HUES48 (cell line): ENCODE measurements around the gene UTF1.
A peak's percentile ranks its signal among the peaks of the same experiment; 100 is the strongest.
"Not testable (repeated sequence)": the region's sequence is repeated elsewhere in the genome, so short reads cannot be mapped to it uniquely, and the experiment has no call there.

Experiments
- H3K27ac ChIP-seq: one replicate; pipeline ENCODE4 v1.7.0; 2013; ENCODE audit warnings: low read depth, low read length, inconsistent platforms
- H3K27me3 ChIP-seq: 2 replicates; pipeline ENCODE4 v1.6.1; 2013; ENCODE audit warnings: mild to moderate bottlenecking, low read length; ENCODE audit not compliant: control insufficient read depth, insufficient read depth
- H3K36me3 ChIP-seq: 2 replicates; pipeline ENCODE4 v1.6.1; 2013; ENCODE audit warnings: low read length; ENCODE audit not compliant: control insufficient read depth, insufficient read depth
- H3K4me1 ChIP-seq: 2 replicates; pipeline ENCODE4 v1.6.1; 2013; ENCODE audit warnings: mild to moderate bottlenecking, low read length; ENCODE audit not compliant: control insufficient read depth, insufficient read depth
- H3K4me3 ChIP-seq: 2 replicates; pipeline ENCODE4 v1.5.1; 2013; ENCODE audit warnings: mild to moderate bottlenecking, low read depth, low read length
- H3K9ac ChIP-seq: 2 replicates; pipeline ENCODE4 v1.6.1; 2013; ENCODE audit warnings: mild to moderate bottlenecking, low read depth, low read length, moderate library complexity
- H3K9me3 ChIP-seq: 2 replicates; pipeline ENCODE4 v1.6.1; 2013; ENCODE audit warnings: low read length; ENCODE audit not compliant: control insufficient read depth, insufficient read depth

UTF1 gene

GRCh38 chr10:133218891-133219290 is 11.1 kb upstream of the UTF1 start:
- 0 out of 2 replicates have a peak, but pooled peaks cover 5% of the 10 kb centered on the region for H3K36me3 ChIP-seq
- H3K27me3 ChIP-seq = no peaks in the 10 kb centered on the region
- H3K4me3 ChIP-seq = no peak overlapping the region

GRCh38 chr10:133219782-133220181 is 10.2 kb upstream of the UTF1 start:
- no peaks in the 10 kb centered on the region for H3K27me3 ChIP-seq
- peaks cover 8% of the 10 kb centered on the region for H3K4me1 ChIP-seq
- H3K9me3 ChIP-seq = no peaks in the 10 kb centered on the region
- H3K9ac ChIP-seq = no peak overlapping the region
- peak overlapping the region; percentile 47 for H3K4me3 ChIP-seq
- H3K27ac ChIP-seq = no peak overlapping the region
- 0 out of 2 replicates have a peak, but pooled peaks cover 5% of the 10 kb centered on the region for H3K36me3 ChIP-seq

More at GRCh38 chr10:133218891-133219290, 11.1 kb upstream of the UTF1 start:
- Histone ChIP-seq H3K9me3 (no peaks in the 10 kb centered on the region), H3K9ac (no peak overlapping the region), H3K4me1 (peaks cover 8% of the 10 kb centered on the region), H3K27ac (no peak overlapping the region)

GRCh38 chr10:133221331-133221730 is 8.7 kb upstream of the UTF1 start:
- no peak overlapping the region for H3K9ac ChIP-seq
- no peak overlapping the region for H3K27ac ChIP-seq
- peaks cover 11% of the 10 kb centered on the region for H3K4me1 ChIP-seq
- H3K9me3 ChIP-seq = no peaks in the 10 kb centered on the region
- no peaks in the 10 kb centered on the region for H3K27me3 ChIP-seq
- H3K36me3 ChIP-seq = no peaks in the 10 kb centered on the region
- no peak overlapping the region for H3K4me3 ChIP-seq

- H3K27ac ChIP-seq, H3K9me3 ChIP-seq, H3K4me3 ChIP-seq, H3K36me3 ChIP-seq, H3K27me3 ChIP-seq, H3K9ac ChIP-seq: not testable (repeated sequence)
- peaks cover 11% of the 10 kb centered on the region for H3K4me1 ChIP-seq
Observed at GRCh38 chr10:133221756-133222155, 8.3 kb upstream of the UTF1 start.

GRCh38 chr10:133224076-133224475 is 5.9 kb upstream of the UTF1 start:
- no peak overlapping the region for H3K9ac ChIP-seq
- H3K4me3 ChIP-seq = no peak overlapping the region
- peaks cover 10% of the 10 kb centered on the region for H3K4me1 ChIP-seq
- no peak overlapping the region for H3K27ac ChIP-seq
- no peaks in the 10 kb centered on the region for H3K9me3 ChIP-seq
- H3K36me3 ChIP-seq = no peaks in the 10 kb centered on the region
- peaks cover 10% of the 10 kb centered on the region for H3K27me3 ChIP-seq

- Histone ChIP-seq H3K9ac (no peak overlapping the region), H3K9me3 (no peaks in the 10 kb centered on the region), H3K27ac (no peak overlapping the region), H3K4me3 (no peak overlapping the region), H3K36me3 (no peaks in the 10 kb centered on the region), H3K27me3 (peaks cover 15% of the 10 kb centered on the region), H3K4me1 (peaks cover 3% of the 10 kb centered on the region; the same call in 1 of the 2 replicates)
Observed at GRCh38 chr10:133224756-133225372, 5.2 kb upstream of the UTF1 start.

GRCh38 chr10:133225707-133226191 is 4.3 kb upstream of the UTF1 start:
- no peak overlapping the region; the same call in 1 of the 2 replicates for H3K9ac ChIP-seq
- no peaks in the 10 kb centered on the region for H3K9me3 ChIP-seq
- H3K4me1 ChIP-seq = peaks cover 3% of the 10 kb centered on the region; the same call in 1 of the 2 replicates
- no peaks in the 10 kb centered on the region for H3K36me3 ChIP-seq
- no peak overlapping the region for H3K4me3 ChIP-seq
- no peak overlapping the region for H3K27ac ChIP-seq
- H3K27me3 ChIP-seq = peaks cover 21% of the 10 kb centered on the region

- no peaks in the 10 kb centered on the region for H3K9me3 ChIP-seq
- H3K4me1 ChIP-seq = peaks cover 3% of the 10 kb centered on the region; the same call in 1 of the 2 replicates
- no peak overlapping the region for H3K4me3 ChIP-seq
- H3K36me3 ChIP-seq = no peaks in the 10 kb centered on the region
- H3K27ac ChIP-seq = no peak overlapping the region
- H3K27me3 ChIP-seq = peaks cover 25% of the 10 kb centered on the region
- H3K9ac ChIP-seq = no peak overlapping the region
Observed at GRCh38 chr10:133226251-133226808, 3.7 kb upstream of the UTF1 start.

- no peaks in the 10 kb centered on the region for H3K9me3 ChIP-seq
- H3K36me3 ChIP-seq = no peaks in the 10 kb centered on the region
- H3K27me3 ChIP-seq = peaks cover 31% of the 10 kb centered on the region
Observed at GRCh38 chr10:133227256-133227655, 2.8 kb upstream of the UTF1 start.

GRCh38 chr10:133229265-133230043 is 563 bp upstream of the UTF1 start:
- Histone ChIP-seq H3K27me3 (peaks cover 31% of the 10 kb centered on the region), H3K4me1 (peaks cover 11% of the 10 kb centered on the region; the same call in 1 of the 2 replicates), H3K9me3 (no peaks in the 10 kb centered on the region), H3K27ac (no peak overlapping the region), H3K9ac (no peak overlapping the region), H3K36me3 (no peaks in the 10 kb centered on the region), H3K4me3 (peak overlapping the region; percentile 55)

More at GRCh38 chr10:133227256-133227655, 2.8 kb upstream of the UTF1 start:
- Histone ChIP-seq H3K9ac (no peak overlapping the region), H3K27ac (no peak overlapping the region), H3K4me3 (no peak overlapping the region), H3K4me1 (peaks cover 9% of the 10 kb centered on the region; the same call in 1 of the 2 replicates)
